Measurements from ENCODE around the gene CABP1.

GRCh38 chr12:120677765-120678473 lies 37.5 kb downstream of the CABP1 start:
- TF ChIP-seq, protein P1, sequence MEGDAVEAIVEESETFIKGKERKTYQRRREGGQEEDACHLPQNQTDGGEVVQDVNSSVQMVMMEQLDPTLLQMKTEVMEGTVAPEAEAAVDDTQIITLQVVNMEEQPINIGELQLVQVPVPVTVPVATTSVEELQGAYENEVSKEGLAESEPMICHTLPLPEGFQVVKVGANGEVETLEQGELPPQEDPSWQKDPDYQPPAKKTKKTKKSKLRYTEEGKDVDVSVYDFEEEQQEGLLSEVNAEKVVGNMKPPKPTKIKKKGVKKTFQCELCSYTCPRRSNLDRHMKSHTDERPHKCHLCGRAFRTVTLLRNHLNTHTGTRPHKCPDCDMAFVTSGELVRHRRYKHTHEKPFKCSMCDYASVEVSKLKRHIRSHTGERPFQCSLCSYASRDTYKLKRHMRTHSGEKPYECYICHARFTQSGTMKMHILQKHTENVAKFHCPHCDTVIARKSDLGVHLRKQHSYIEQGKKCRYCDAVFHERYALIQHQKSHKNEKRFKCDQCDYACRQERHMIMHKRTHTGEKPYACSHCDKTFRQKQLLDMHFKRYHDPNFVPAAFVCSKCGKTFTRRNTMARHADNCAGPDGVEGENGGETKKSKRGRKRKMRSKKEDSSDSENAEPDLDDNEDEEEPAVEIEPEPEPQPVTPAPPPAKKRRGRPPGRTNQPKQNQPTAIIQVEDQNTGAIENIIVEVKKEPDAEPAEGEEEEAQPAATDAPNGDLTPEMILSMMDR (IDR thresholded peaks at IDR 0.05; ENCODE audit: low read depth, low read length, missing input control): no peak
- TF ChIP-seq TAF1 (conservative IDR thresholded peaks at IDR 0.05) (no peak), JUND (IDR thresholded peaks at IDR 0.05) (no peak), SP1 (IDR thresholded peaks at IDR 0.05) (no peak), GABPA (IDR thresholded peaks at IDR 0.05 in 1 of 2, conservative IDR thresholded peaks at IDR 0.05 in 1 of 2) (no peak), YY1 (IDR thresholded peaks at IDR 0.05) (no peak), ZBTB33 (IDR thresholded peaks at IDR 0.05) (no peak)
